ENCODE results near the gene DNAH7. TPM values are rescaled to one million over a fixed set of nuclear protein-coding genes. Genes with fewer than 3 reads are reported as not detected.

DNAH7 gene
- total and polyA plus RNA-seq, 2 of the 8 experiments (the other 6 are each of a cell fraction or from before 2014, with no cell fraction given) = 0.07 to 0.08 TPM

DNA sequence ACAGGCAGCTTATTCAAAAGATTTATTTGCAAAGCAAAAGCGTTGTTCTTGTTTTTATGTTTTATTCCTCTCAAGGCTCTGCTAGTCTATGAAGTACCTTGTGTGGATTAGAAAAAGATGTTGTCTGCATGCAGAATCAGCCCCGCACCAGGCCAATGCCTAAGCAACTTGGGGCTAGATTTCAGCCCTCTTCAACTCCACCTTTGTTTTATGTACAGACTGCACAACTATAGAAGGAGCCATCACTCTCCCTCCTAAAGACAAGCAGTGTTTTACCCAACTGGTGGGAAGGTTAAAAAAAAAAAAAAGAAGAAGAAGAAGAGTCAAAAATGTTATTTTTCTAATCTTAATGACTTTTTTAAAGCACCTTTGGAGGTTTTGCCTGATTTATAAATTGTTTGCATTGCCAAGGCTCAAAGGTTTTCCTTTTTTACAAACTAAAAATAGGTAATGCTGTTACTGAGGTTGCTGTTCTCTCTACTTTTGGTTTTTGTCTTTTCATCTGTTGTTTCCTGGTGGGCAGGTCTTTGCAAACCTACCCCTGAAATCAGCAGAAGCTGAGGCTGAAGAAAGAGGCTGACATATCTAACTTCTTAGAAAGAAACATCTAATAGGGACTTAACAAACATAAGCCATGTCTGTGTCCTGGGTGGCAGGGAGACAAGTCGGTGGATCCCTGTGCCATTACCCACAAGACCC lies 247.6 kb downstream of the DNAH7 start (continued):
- TF ChIP-seq EP300 (IDR thresholded peaks at IDR 0.05; ENCODE audit: borderline replicate concordance in 1 of 2, low read depth in 2 of 2, low read length in 2 of 2) = no peak
- TF ChIP-seq, protein P1, sequence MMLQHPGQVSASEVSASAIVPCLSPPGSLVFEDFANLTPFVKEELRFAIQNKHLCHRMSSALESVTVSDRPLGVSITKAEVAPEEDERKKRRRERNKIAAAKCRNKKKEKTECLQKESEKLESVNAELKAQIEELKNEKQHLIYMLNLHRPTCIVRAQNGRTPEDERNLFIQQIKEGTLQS (IDR thresholded peaks at IDR 0.05; ENCODE audit: insufficient read depth, low read depth, low read length) = no peak
- TF ChIP-seq RBBP5 (IDR thresholded peaks at IDR 0.05; ENCODE audit: borderline replicate concordance, low read depth, low read length) = no peak
- TF ChIP-seq POLR2A (IDR thresholded peaks at IDR 0.05; ENCODE audit: control extremely low read depth in 1 of 2, low read depth in 2 of 2, low read length in 2 of 2) = no peak
- no peak for TF ChIP-seq RNF2 (IDR thresholded peaks at IDR 0.05; ENCODE audit: borderline replicate concordance, low read depth, low read length, missing control alignments, poor library complexity, severe bottlenecking)
- no peak for TF ChIP-seq TEAD4 (IDR thresholded peaks at IDR 0.05; ENCODE audit: low read depth, low read length)
- TF ChIP-seq CHD2 (IDR thresholded peaks at IDR 0.05; ENCODE audit: low read length) = no peak
- TF ChIP-seq SIX5 (IDR thresholded peaks at IDR 0.05; ENCODE audit: low read depth, low read length) = no peak
- TF ChIP-seq, protein P2, sequence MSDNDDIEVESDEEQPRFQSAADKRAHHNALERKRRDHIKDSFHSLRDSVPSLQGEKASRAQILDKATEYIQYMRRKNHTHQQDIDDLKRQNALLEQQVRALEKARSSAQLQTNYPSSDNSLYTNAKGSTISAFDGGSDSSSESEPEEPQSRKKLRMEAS (IDR thresholded peaks at IDR 0.05) = no peak
